Astrocyte of the hippocampus (primary cell): ENCODE data around the gene RASA4B.
A peak's percentile ranks its signal among the peaks of the same experiment; 100 is the strongest.
"Not testable (repeated sequence)": the region's sequence is repeated elsewhere in the genome, so short reads cannot be mapped to it uniquely, and the experiment has no call there.

Experiments
- DNase-seq: peaks from one replicate; pipeline ENCODE4 v3.0.0; 2011; ENCODE audit warnings: low read depth, low spot score

The RASA4B gene

GRCh38 chr7:102511860-102512522, 5.6 kb downstream of the RASA4B start:
- DNase-seq, result not testable (repeated sequence)

DNA sequence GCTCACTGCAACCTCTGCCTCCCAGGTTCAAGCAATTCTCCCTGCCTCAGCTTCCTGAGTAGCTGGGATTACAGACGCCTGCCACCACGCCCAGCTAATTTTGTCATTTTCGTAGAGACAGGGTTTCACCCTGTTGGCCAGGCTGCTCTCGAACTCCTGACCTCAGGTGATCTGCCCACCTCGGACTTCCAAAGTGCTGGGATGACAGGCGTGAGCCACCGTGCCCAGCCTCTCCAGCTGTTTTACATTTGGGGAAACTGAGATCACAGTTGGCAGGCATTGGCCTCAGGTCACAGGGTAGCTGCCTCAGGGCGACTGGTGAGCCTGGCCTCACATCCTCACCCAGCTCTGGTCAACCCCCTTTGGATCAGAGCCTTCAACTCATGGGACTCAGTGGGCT, 7.0 kb downstream of the RASA4B start:
- DNase-seq, result not testable (repeated sequence)

GRCh38 chr7:102507410-102508088, 10.0 kb downstream of the RASA4B start:
- not testable (repeated sequence) for DNase-seq

GRCh38 chr7:102505298-102506185, 12.0 kb downstream of the RASA4B start:
- DNase-seq, result not testable (repeated sequence)

- not testable (repeated sequence) for DNase-seq
Measured at GRCh38 chr7:102503141-102503540, 14.4 kb downstream of the RASA4B start.

- DNase-seq, result not testable (repeated sequence)
Measured at GRCh38 chr7:102498321-102498720, 19.3 kb downstream of the RASA4B start.

DNA sequence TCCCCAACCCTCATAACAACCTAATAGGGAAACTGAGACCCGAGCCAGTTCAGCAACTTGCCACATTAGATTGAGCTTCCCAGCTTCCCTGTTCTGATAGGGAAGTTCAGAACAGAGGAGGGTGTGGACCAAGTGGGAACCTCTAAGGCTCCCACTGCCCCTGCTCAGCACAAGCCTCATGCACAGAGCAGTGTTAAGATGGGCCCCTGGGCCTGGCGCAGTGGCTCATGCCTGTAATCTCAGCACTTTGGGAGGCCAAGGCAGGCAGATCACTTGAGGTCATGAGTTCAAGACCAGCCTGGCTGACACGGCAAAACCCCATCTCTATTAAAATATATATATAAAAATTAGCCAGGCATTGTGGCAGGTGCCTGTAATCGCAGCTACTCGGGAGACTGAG, 20.3 kb downstream of the RASA4B start:
- not testable (repeated sequence) for DNase-seq

GRCh38 chr7:102496861-102497260, 20.7 kb downstream of the RASA4B start:
- peak; percentile 1 for DNase-seq

- DNase-seq, result not testable (repeated sequence)
Measured at GRCh38 chr7:102494473-102495149, 23.0 kb downstream of the RASA4B start.

DNA sequence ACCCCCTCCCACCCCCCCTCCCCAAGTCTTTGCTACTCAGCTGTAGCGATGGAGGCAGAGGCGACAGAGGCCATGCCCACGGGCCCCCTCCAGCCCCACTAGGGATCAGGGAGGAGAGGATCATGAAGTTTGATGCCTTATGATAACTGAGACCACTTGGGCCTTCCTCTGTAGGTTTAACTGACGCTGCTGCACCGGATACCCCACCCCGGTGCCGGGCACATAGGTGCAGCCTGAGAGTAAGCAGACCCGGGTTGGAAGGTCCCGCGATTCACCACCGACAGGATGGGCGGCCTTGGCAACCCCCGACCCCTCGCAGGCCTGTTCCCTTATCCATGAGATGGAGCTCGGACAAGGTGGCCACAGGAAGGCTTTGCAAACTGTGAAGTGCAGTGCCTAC, 23.6 kb downstream of the RASA4B start:
- not testable (repeated sequence) for DNase-seq

- not testable (repeated sequence) for DNase-seq
Measured at GRCh38 chr7:102493220-102493935, 24.2 kb downstream of the RASA4B start.

GRCh38 chr7:102490529-102491075, 27.0 kb downstream of the RASA4B start:
- DNase-seq, result not testable (repeated sequence)

GRCh38 chr7:102484317-102484716, 33.3 kb downstream of the RASA4B start:
- not testable (repeated sequence) for DNase-seq

GRCh38 chr7:102481962-102482361, 35.6 kb downstream of the RASA4B start:
- DNase-seq, result not testable (repeated sequence)

DNA sequence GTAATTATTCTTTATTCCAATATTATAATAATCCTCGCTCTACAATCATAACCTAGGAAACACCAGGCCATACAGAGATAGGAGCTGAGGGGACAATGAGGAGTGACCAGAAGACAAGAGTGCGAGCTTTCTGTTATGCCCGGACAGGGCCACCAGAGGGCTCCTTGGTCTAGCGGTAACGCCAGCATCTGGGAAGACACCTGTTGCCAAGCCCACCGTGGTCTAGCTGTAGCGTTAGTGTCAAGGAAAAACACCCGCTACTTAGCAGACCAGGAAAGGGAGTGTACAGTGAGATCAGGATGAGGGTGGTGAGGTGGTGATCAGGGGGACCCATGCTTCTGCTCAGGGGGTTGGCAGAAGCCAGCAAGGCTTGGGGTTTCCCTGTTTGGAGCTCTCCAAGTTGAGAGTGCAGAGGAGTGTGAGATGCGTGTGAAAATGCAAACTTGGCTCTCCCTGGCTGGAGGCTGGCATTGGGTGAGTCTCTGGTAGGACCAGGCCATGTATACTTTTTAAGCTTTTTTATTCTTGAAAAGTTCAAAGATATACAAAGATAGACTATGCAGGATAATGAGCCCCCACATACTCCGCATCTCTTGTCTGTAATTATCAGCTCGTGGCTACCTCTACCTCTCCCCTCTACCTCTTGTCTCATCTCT, 37.5 kb downstream of the RASA4B start:
- DNase-seq, result not testable (repeated sequence)

GRCh38 chr7:102479209-102479584, 38.4 kb downstream of the RASA4B start:
- not testable (repeated sequence) for DNase-seq

GRCh38 chr7:102478314-102479208, 39.0 kb downstream of the RASA4B start, which contains the start of gene POLR2J:
Gene POLR2J (minus strand): TSS chr7:102478922. CDS start chr7:102478860, 62 bp downstream.
- DNase-seq, result peak; percentile 89

DNA sequence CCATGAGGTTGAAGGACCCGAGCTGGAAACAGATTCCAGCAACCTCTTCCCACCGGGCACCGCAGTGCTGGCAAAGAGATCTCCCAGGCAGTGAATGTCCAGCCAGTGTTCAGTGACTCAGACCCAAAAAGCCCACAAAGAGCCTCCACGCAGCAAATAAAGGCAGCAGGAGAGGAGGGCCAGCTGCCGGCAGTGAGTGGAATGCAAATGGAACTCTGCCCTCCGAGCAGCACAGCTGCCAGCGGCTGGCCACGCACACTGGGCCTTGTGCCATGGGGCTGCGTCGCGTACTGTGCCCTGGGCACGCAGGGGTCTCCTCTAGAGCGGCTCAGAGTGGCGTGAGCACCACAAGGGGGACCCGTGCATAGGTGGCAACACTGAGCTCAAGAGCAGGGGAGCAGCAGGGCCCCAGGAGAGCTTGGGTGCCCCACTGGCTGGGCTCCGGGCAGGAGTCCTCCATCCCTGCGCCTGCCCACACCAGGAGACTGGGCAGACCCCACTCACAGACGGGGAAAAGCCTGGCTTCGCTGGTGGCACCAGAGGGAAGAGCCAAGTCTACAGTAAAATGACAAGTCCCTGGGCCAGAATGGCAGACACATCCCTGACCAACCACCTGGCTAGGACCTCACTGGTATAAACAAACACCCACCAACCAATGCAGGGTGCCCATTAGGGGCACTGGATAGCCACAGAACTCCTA, 42.7 kb downstream of the RASA4B start:
- DNase-seq, result peak; percentile 77
